ENCODE results near the gene HIPK2. TPM values are rescaled to one million over a fixed set of nuclear protein-coding genes. Genes with fewer than 3 reads are reported as not detected.

The HIPK2 gene
- total RNA-seq, 1 donor: 7.3 TPM

GRCh38 chr7:139769066-139769465 lies 8.7 kb downstream of the HIPK2 start:
- no peak overlapping the region for H3K4me3 ChIP-seq (ENCODE audit: low read depth, low read length)
- DNase-seq (ENCODE audit: low read depth): no peak
- TF ChIP-seq, protein P1, sequence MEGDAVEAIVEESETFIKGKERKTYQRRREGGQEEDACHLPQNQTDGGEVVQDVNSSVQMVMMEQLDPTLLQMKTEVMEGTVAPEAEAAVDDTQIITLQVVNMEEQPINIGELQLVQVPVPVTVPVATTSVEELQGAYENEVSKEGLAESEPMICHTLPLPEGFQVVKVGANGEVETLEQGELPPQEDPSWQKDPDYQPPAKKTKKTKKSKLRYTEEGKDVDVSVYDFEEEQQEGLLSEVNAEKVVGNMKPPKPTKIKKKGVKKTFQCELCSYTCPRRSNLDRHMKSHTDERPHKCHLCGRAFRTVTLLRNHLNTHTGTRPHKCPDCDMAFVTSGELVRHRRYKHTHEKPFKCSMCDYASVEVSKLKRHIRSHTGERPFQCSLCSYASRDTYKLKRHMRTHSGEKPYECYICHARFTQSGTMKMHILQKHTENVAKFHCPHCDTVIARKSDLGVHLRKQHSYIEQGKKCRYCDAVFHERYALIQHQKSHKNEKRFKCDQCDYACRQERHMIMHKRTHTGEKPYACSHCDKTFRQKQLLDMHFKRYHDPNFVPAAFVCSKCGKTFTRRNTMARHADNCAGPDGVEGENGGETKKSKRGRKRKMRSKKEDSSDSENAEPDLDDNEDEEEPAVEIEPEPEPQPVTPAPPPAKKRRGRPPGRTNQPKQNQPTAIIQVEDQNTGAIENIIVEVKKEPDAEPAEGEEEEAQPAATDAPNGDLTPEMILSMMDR (IDR thresholded peaks at IDR 0.05; ENCODE audit: insufficient read depth, low read depth, low read length): no peak

GRCh38 chr7:139768249-139768824 lies 9.5 kb downstream of the HIPK2 start:
- TF ChIP-seq, protein P1 (IDR thresholded peaks at IDR 0.05; ENCODE audit: insufficient read depth, low read depth, low read length): no peak

DNA sequence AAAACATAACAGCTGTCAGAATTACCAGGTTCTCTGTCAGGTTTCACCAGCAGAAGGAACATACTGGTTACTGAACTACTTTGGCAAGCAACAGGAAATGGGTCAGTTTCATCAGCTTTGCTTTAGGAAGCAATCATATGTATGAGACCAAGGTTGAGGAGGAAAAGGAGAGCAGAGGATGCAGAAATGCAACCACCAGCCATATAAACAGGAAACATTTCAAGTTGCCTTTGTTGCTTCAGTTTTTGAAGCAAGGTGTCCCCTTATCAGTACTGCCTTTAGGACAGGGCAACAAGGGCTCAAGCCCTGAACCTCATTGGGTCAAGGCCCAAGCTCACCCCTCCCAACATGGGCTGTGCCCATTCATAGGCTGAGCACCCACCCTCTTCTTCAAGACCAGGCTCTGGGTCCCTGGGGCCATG lies 10.2 kb downstream of the HIPK2 start:
- DNase-seq (ENCODE audit: low read depth): no peak
- TF ChIP-seq, protein P1 (IDR thresholded peaks at IDR 0.05; ENCODE audit: insufficient read depth, low read depth, low read length): no peak
- H3K4me3 ChIP-seq (ENCODE audit: low read depth, low read length): no peak overlapping the region

More at GRCh38 chr7:139768249-139768824, 9.5 kb downstream of the HIPK2 start:
- H3K4me3 ChIP-seq (ENCODE audit: low read depth, low read length): no peak overlapping the region
- no peak for DNase-seq (ENCODE audit: low read depth)

GRCh38 chr7:139765143-139765542 lies 12.7 kb downstream of the HIPK2 start:
- DNase-seq (ENCODE audit: low read depth): no peak
- TF ChIP-seq, protein P1 (IDR thresholded peaks at IDR 0.05; ENCODE audit: insufficient read depth, low read depth, low read length): no peak
- no peak overlapping the region for H3K4me3 ChIP-seq (ENCODE audit: low read depth, low read length)

DNA sequence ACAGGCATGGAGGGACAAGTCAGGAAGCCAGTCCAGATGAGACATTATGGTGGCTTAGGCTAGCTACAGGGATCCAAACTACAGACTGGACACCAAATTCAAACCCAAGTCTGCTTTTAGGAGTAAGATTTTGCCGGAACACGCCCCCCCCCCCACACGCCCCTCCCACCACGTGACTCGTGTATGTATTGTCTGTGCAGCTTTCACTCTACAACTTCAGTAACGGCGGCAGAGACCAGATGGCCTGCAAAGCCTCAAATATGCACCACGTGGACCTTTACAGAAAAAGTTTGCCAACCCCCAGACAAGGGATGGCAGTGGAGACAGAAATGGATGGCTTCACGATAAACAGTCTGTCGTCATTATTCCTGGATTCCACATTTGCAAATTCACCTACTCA lies 14.5 kb downstream of the HIPK2 start:
- DNase-seq (ENCODE audit: low read depth): peak; percentile 82
- TF ChIP-seq, protein P1 (IDR thresholded peaks at IDR 0.05; ENCODE audit: insufficient read depth, low read depth, low read length): no peak
- no peak overlapping the region for H3K4me3 ChIP-seq (ENCODE audit: low read depth, low read length)

DNA sequence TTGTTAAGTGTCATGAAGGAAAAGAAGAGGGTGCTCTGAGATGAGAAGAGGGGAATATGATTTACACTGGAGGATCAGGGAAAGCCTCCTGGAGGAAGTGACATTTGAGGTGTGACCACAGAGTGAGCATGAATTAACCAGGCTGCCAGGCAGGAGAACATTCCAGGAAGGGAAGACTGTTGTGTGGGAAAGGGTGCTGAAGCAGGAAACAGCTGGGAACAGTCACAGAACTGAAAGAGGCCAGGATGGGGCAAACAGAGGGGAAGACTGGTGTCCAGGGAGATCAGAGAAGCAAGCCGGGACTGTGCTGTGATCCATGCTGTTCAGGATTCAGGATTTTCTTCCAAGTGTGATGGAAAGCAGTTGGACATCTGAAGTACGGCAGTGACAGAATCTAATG lies 14.9 kb downstream of the HIPK2 start:
- TF ChIP-seq, protein P1 (IDR thresholded peaks at IDR 0.05; ENCODE audit: insufficient read depth, low read depth, low read length): no peak
- peak; percentile 94 for DNase-seq (ENCODE audit: low read depth)
- H3K4me3 ChIP-seq (ENCODE audit: low read depth, low read length): no peak overlapping the region

- no peak for DNase-seq (ENCODE audit: low read depth)
- TF ChIP-seq, protein P1 (IDR thresholded peaks at IDR 0.05; ENCODE audit: insufficient read depth, low read depth, low read length): no peak
- no peak overlapping the region for H3K4me3 ChIP-seq (ENCODE audit: low read depth, low read length)
These were observed 19.4 kb downstream of the HIPK2 start for GRCh38 chr7:139758388-139758787.

Measured in fibroblast of villous mesenchyme (primary cell).